Upper lobe of right lung (tissue), 1 donor: ENCODE measurements around the gene PPME1. TPM values are rescaled to one million over a fixed set of nuclear protein-coding genes. Genes with fewer than 3 reads are reported as not detected.

Source experiments
- ATAC-seq: fragments of 200-7000 bp; cut with Tn5 transposase; one replicate; pipeline ENCODE4 v1.9.1; 2020; ENCODE audit warnings: mild to moderate bottlenecking, moderate library complexity
- DNase-seq: peaks from one replicate; pipeline ENCODE4 v3.0.0-alpha.2; 2020
- H3K27ac ChIP-seq: fragments of 200-600 bp; one replicate; pipeline ENCODE4 v1.8.0; 2022
- H3K27me3 ChIP-seq: fragments of 200-600 bp; one replicate; pipeline ENCODE4 v1.8.0; 2022; ENCODE audit warnings: mild to moderate bottlenecking
- H3K36me3 ChIP-seq: fragments of 200-600 bp; one replicate; pipeline ENCODE4 v1.8.0; 2022
- H3K4me1 ChIP-seq: fragments of 200-600 bp; one replicate; pipeline ENCODE4 v1.8.0; 2022
- H3K4me3 ChIP-seq: fragments of 200-600 bp; one replicate; pipeline ENCODE4 v1.8.0; 2022; ENCODE audit warnings: mild to moderate bottlenecking
- H3K9me3 ChIP-seq: fragments of 200-600 bp; one replicate; pipeline ENCODE4 v1.8.0; 2022
- intact Hi-C: fragments of 100-400 bp; cut with DNase I; formaldehyde crosslinking; loops from one replicate; pipeline ENCODE4 v1.11.0; 2022
- total RNA-seq: library from RNA; stranded (reverse); fragmentation: NEBNext Ultra II Directional; extraction: Animal tissue kit (Norgen Biotek cat#: 25700); gene quantifications from one replicate; pipeline ENCODE4 v1.2.1, GENCODE V29; 2021
- TF ChIP-seq, protein P1 (sequence below): fragments of 200-600 bp; IDR thresholded peaks from one replicate; pipeline ENCODE4 v1.8.0; 2022; ENCODE audit warnings: antibody characterized with exemption
- donor health status: DM: no; HTN: yes; CAD: no; lungs with severe emphysema.

The PPME1 gene
- total RNA-seq, 1 donor from 2014 or later: 32.0 TPM

DNA sequence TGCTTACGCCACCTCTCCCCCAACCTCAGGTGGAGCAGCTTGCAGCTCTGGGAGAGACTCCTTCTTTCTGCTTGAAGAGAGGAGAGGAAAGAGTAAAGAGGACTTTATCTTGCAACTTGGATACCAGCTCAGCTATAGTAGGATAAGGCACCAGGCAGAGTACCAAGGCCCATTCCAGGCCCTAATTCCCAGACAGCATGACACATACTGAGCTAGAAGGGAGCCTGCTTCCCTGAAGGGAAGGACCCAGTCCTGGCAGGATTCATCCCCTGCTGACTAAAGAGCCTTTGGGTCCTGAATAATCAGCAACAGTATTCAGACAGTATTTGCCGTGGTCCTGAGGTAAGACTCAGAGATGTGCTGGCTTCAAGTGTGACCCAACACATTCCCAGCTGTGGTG lies 41.4 kb downstream of the PPME1 start:
- Histone ChIP-seq H3K36me3 (peaks cover 20% of the 10 kb centered on the region), H3K27me3 (no peaks in the 10 kb centered on the region), H3K4me3 (no peak overlapping the region), H3K4me1 (no peaks in the 10 kb centered on the region), H3K27ac (no peak overlapping the region), H3K9me3 (no peaks in the 10 kb centered on the region)
- DNase-seq (no peak), ATAC-seq (no peak)
- TF ChIP-seq, protein P1, sequence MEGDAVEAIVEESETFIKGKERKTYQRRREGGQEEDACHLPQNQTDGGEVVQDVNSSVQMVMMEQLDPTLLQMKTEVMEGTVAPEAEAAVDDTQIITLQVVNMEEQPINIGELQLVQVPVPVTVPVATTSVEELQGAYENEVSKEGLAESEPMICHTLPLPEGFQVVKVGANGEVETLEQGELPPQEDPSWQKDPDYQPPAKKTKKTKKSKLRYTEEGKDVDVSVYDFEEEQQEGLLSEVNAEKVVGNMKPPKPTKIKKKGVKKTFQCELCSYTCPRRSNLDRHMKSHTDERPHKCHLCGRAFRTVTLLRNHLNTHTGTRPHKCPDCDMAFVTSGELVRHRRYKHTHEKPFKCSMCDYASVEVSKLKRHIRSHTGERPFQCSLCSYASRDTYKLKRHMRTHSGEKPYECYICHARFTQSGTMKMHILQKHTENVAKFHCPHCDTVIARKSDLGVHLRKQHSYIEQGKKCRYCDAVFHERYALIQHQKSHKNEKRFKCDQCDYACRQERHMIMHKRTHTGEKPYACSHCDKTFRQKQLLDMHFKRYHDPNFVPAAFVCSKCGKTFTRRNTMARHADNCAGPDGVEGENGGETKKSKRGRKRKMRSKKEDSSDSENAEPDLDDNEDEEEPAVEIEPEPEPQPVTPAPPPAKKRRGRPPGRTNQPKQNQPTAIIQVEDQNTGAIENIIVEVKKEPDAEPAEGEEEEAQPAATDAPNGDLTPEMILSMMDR: no peak
- intact Hi-C loops: no loop called here

- no peaks in the 10 kb centered on the region for H3K9me3 ChIP-seq
- H3K27ac ChIP-seq: no peak overlapping the region
- H3K4me1 ChIP-seq: no peaks in the 10 kb centered on the region
- DNase-seq (no peak), ATAC-seq (no peak)
- intact Hi-C loops: no loop called here
- H3K4me3 ChIP-seq: no peak overlapping the region
- no peaks in the 10 kb centered on the region for H3K27me3 ChIP-seq
- H3K36me3 ChIP-seq: no peaks in the 10 kb centered on the region
- TF ChIP-seq, protein P1: no peak
Observed at GRCh38 chr11:74220376-74220775, 49.3 kb downstream of the PPME1 start.

GRCh38 chr11:74221816-74222215 lies 50.7 kb downstream of the PPME1 start:
- no peak for ATAC-seq

GRCh38 chr11:74225565-74225964 lies 54.5 kb downstream of the PPME1 start:
- intact Hi-C loops: no loop called here
- no peaks in the 10 kb centered on the region for H3K27me3 ChIP-seq
- DNase-seq (no peak), ATAC-seq (no peak)
- H3K36me3 ChIP-seq: peaks cover 8% of the 10 kb centered on the region
- no peak overlapping the region for H3K27ac ChIP-seq
- no peaks in the 10 kb centered on the region for H3K4me1 ChIP-seq
- H3K9me3 ChIP-seq: no peaks in the 10 kb centered on the region
- TF ChIP-seq, protein P1: no peak
- H3K4me3 ChIP-seq: no peak overlapping the region

More at GRCh38 chr11:74221816-74222215, 50.7 kb downstream of the PPME1 start:
- TF ChIP-seq, protein P1: no peak
- DNase-seq: no peak
- no peaks in the 10 kb centered on the region for H3K36me3 ChIP-seq
- H3K4me3 ChIP-seq: no peak overlapping the region
- intact Hi-C loops: no loop called here
- no peak overlapping the region for H3K27ac ChIP-seq
- H3K27me3 ChIP-seq: no peaks in the 10 kb centered on the region
- no peaks in the 10 kb centered on the region for H3K9me3 ChIP-seq
- H3K4me1 ChIP-seq: no peaks in the 10 kb centered on the region

DNA sequence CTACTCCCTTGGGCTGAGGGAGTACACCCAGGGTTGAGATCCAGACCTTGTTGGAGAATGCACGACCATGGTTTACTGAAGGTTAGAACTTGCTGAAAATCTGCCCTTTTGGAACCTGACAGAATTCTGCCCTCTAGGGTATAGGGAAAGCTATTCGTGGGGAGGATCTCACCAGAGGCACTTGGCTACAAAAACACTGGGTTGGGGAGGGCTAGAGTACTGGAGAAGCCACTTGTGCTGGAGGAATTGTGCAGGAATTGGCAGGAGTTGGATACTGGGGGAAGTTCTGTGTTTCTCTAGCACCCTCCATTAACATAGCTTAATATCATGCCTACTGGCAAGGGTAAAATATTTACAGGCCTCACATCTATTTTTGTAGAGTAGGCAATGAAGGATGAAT lies 55.8 kb downstream of the PPME1 start:
- TF ChIP-seq, protein P1: no peak
- no peak overlapping the region for H3K4me3 ChIP-seq
- DNase-seq: no peak

DNA sequence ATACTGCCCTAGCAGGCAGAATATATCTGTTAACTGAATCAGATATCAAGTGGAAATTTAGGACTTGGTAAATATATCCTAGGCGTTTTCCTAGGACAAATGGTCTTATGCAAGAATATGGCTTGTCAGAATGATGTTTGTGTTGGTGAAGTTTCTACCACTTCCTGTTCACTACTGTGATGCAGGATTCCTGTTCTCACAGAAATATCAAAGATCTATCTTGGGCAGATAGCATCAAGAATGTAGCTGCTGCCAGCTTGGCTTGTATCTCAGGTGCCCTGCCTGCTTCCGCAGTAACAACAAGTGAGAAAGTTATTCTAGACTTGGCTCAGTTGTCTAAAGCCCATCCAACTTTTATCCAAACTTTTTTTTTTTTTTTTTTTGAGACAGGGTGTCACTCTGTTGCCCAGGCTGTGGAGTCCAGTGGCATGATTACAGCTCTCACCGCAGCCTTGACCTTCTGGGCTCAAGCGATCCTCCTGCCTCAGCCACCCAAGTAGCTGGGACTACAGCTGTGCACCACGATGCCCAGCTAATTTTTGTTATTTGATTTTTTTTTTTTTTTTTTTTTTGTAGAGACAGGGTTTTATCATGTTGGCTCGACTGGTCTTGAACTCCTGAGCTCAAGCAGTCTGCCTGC lies 61.3 kb downstream of the PPME1 start:
- Histone ChIP-seq H3K9me3 (no peaks in the 10 kb centered on the region), H3K27me3 (no peaks in the 10 kb centered on the region), H3K4me1 (no peaks in the 10 kb centered on the region), H3K27ac (no peak overlapping the region), H3K4me3 (no peak overlapping the region), H3K36me3 (peaks cover 48% of the 10 kb centered on the region)
- no peak for DNase-seq
- TF ChIP-seq, protein P1: no peak
- no peak for ATAC-seq
- intact Hi-C loops: no loop called here

More for the DNA sequence above, 55.8 kb downstream of the PPME1 start:
- ATAC-seq: peak; percentile 73
- Histone ChIP-seq H3K9me3 (no peaks in the 10 kb centered on the region), H3K27ac (no peak overlapping the region), H3K4me1 (no peaks in the 10 kb centered on the region), H3K27me3 (no peaks in the 10 kb centered on the region), H3K36me3 (peaks cover 21% of the 10 kb centered on the region)
- intact Hi-C loops: no loop called here
